HCEC 1CT (cell line): ENCODE data around the gene LILRA5.
A peak's percentile ranks its signal among the peaks of the same experiment; 100 is the strongest.
"Not testable (repeated sequence)": the region's sequence is repeated elsewhere in the genome, so short reads cannot be mapped to it uniquely, and the experiment has no call there.

Experiments
- DNase-seq: peaks from one replicate; pipeline ENCODE4 v3.0.0-alpha.2; 2017

The LILRA5 gene

GRCh38 chr19:54272181-54272580 is 40.8 kb downstream of the LILRA5 start:
- not testable (repeated sequence) for DNase-seq

DNA sequence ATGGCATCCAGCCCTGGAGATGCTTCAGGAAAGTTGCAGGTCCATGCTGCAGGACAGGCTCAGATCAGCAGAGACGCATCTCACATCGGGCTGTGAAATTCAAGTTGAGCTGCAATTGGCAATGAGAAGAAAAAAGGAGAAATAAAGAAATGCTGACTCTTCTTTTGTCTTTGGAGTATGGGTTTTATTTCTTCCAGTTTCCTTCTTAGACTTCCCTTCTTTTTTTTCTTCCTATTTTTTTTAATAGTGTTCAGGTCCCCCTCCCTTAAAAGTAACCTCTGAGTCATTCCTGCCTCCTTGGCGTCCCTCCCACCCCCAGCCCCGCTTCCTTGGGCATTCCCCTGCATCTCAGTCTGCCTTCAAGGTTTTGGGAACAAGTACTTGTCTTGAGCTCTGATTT is 41.4 kb downstream of the LILRA5 start:
- DNase-seq, result not testable (repeated sequence)

DNA sequence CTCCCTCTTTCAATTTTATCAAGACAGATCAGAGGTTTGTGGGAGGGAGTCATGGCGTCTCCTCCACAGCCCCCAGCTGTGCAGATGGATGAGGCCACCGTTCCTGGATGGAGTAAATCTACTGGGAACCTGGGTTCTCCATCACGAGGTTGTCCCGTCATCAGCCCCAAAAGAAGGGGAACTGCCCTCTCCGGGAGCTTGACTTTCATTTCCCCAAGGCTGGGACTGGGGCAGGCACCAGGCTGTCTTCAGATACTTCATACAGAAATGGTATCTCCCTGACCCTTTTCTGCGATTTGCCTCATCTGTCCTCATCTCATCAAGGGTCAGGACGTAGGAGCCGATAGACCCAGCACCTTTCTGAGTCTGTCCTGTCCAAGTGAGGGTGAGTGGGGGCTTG is 41.9 kb downstream of the LILRA5 start:
- DNase-seq, result no peak

- DNase-seq, result no peak
Observed at GRCh38 chr19:54268936-54269335, 44.0 kb downstream of the LILRA5 start.

DNA sequence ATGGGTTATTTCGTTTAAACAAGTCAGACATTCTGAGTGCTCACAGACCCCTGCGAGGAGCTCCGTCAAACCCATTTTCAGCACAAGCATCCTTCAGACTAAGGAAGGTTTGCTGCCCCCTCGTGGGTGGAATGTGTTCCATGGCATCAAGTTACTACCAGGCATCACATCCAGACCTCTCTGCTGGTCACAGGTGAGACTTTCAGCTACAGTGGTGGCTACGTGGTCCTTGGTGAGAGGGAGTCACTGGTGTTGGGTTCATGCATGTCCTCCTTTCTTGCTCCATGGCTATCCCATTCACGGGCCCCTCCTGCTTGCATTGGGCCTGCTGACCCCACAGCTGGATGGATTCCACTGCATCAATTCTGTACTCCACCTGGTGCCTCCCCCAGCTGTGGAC is 46.8 kb downstream of the LILRA5 start:
- peak; percentile 12 for DNase-seq

GRCh38 chr19:54262470-54262869 is 50.5 kb downstream of the LILRA5 start:
- no peak for DNase-seq

GRCh38 chr19:54262066-54262465 is 50.9 kb downstream of the LILRA5 start:
- no peak for DNase-seq

- no peak for DNase-seq
Observed at GRCh38 chr19:54257116-54257480, 55.9 kb downstream of the LILRA5 start, which contains the start of gene LILRB5. Gene LILRB5 (minus strand): TSS chr19:54257273. CDS start chr19:54257193, 80 bp downstream.
